Activated CD8-positive, alpha-beta memory T cell treated with anti-CD3 and anti-CD28 coated beads, Interleukin-2, amount 10 ng/mL, durations not matched to agents 7 days and 5 days (primary cell): ENCODE measurements around the gene MPV17L2. TPM values are rescaled to one million over a fixed set of nuclear protein-coding genes. Genes with fewer than 3 reads are reported as not detected.

Source experiments
- ATAC-seq: fragments of 150-1000 bp; cut with Tn5 transposase; one replicate; pipeline ENCODE4 v1.10.0; 2021; ENCODE audit warnings: moderate library complexity
- CTCF ChIA-PET: fragments of 350-600 bp; sonication (Branson Sonifier 250); formaldehyde crosslinking; loops from one replicate; lab custom pipeline; 2021; ENCODE audit warnings: antibody characterized with exemption; lab: Charles Lee
- DNase-seq: peaks from one replicate; pipeline ENCODE4 v3.0.0-alpha.2; 2020
- H3K27ac Mint-ChIP-seq: one replicate; pipeline ENCODE4 v1.8.0; 2021; ENCODE audit warnings: mild to moderate bottlenecking, mixed read lengths
- H3K27me3 Mint-ChIP-seq: one replicate; pipeline ENCODE4 v1.8.0; 2021; ENCODE audit warnings: mixed read lengths
- H3K36me3 Mint-ChIP-seq: one replicate; pipeline ENCODE4 v1.8.0; 2021; ENCODE audit warnings: mild to moderate bottlenecking, mixed read lengths
- H3K4me1 Mint-ChIP-seq: one replicate; pipeline ENCODE4 v1.8.0; 2021; ENCODE audit warnings: mixed read lengths
- H3K4me3 Mint-ChIP-seq: one replicate; pipeline ENCODE4 v1.8.0; 2021; ENCODE audit warnings: mild to moderate bottlenecking, moderate library complexity, mixed read lengths
- H3K9me3 Mint-ChIP-seq: one replicate; pipeline ENCODE4 v1.8.0; 2022; ENCODE audit warnings: low read depth, mixed read lengths
- total RNA-seq, 2 experiments: library from RNA; stranded (reverse); gene quantifications; one replicate each; pipeline ENCODE4 v1.2.3, GENCODE V29; 2021

Gene MPV17L2
- total RNA-seq, 2 experiments from 2014 or later: 8.2 to 12.9 TPM

DNA sequence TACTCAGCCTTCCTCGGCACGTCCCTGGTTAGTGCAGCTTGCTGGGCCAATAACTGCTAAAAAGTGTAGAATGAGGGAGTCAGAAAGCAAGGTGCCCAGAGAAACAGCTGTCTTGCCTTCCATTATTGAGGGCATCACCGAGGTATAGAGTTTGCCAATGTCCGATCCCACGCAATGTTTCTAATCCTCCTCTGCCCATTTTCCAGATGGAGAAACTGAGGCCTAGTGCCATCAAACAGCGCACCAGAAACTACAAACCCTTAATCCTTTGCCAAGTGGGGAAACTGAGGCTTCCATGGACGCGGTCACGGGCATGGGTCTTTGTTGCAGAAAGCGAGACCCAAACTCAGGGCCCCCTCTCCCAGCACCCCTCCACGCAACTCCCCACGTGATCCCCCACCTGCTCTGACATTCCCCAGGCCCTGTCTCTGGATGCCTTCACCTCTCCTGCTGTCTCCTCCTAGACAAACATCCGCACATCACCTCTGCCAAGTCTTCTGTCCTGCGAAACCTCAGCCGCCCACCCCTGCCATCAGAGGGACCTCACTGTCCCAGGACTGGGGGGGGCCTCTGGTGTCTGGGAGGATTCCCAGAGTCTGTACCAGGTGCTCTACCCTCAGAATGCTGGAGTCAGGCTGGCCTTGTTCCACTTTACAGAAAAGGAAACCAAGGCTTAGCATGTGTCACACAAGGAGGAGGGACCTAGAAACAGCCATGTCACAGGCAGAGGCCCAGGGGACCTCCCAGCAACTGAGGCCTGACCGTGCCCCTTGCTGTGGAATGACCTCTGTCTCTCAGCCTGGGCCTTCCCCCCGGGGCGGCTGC is 34.1 kb downstream of the MPV17L2 start:
- no peak overlapping the region for H3K4me3 Mint-ChIP-seq
- peaks cover 72% of the 10 kb centered on the region for H3K27me3 Mint-ChIP-seq
- H3K9me3 Mint-ChIP-seq: no peaks in the 10 kb centered on the region
- H3K4me1 Mint-ChIP-seq: peaks cover 15% of the 10 kb centered on the region
- peaks cover 2% of the 10 kb centered on the region for H3K36me3 Mint-ChIP-seq
- CTCF ChIA-PET: no interaction called here
- ATAC-seq (no peak), DNase-seq (no peak)
- no peak overlapping the region for H3K27ac Mint-ChIP-seq

- peaks cover 19% of the 10 kb centered on the region for H3K4me1 Mint-ChIP-seq
- CTCF ChIA-PET: interaction anchor here (0.6 to 1.2 kb wide), 2 partner anchors 27 to 42 kb away, joined by 3 read pairs; a partner anchor contains a TSS
- no peak overlapping the region for H3K4me3 Mint-ChIP-seq
- H3K36me3 Mint-ChIP-seq: peaks cover 2% of the 10 kb centered on the region
- H3K9me3 Mint-ChIP-seq: no peaks in the 10 kb centered on the region
- H3K27ac Mint-ChIP-seq: no peak overlapping the region
- peaks cover 75% of the 10 kb centered on the region for H3K27me3 Mint-ChIP-seq
- ATAC-seq: no peak
- no peak for DNase-seq
Observed at GRCh38 chr19:18227781-18228271, 34.8 kb downstream of the MPV17L2 start.

- no peak overlapping the region for H3K27ac Mint-ChIP-seq
- DNase-seq: no peak
- no peak overlapping the region for H3K4me3 Mint-ChIP-seq
- H3K9me3 Mint-ChIP-seq: no peaks in the 10 kb centered on the region
- H3K36me3 Mint-ChIP-seq: no peaks in the 10 kb centered on the region
- peaks cover 14% of the 10 kb centered on the region for H3K4me1 Mint-ChIP-seq
- CTCF ChIA-PET: interaction anchor here (0.9 kb wide), 2 partner anchors 23 to 99 kb away, joined by 7 read pairs; no protein-coding TSS in a partner anchor
- peaks cover 69% of the 10 kb centered on the region for H3K27me3 Mint-ChIP-seq
- no peak for ATAC-seq
Observed at GRCh38 chr19:18229474-18229873, 36.5 kb downstream of the MPV17L2 start.

- Mint-ChIP-seq H3K9me3 (no peaks in the 10 kb centered on the region), H3K36me3 (no peaks in the 10 kb centered on the region), H3K27me3 (peaks cover 68% of the 10 kb centered on the region), H3K4me1 (peaks cover 9% of the 10 kb centered on the region), H3K27ac (no peak overlapping the region), H3K4me3 (no peak overlapping the region)
- CTCF ChIA-PET: interaction anchor here (1.0 to 1.3 kb wide), 2 partner anchors 14 to 26 kb away, joined by 3 to 4 read pairs; partner anchors contain the start of gene RAB3A
- DNase-seq (no peak), ATAC-seq (no peak)
Observed at GRCh38 chr19:18229915-18230314, 36.9 kb downstream of the MPV17L2 start.

DNA sequence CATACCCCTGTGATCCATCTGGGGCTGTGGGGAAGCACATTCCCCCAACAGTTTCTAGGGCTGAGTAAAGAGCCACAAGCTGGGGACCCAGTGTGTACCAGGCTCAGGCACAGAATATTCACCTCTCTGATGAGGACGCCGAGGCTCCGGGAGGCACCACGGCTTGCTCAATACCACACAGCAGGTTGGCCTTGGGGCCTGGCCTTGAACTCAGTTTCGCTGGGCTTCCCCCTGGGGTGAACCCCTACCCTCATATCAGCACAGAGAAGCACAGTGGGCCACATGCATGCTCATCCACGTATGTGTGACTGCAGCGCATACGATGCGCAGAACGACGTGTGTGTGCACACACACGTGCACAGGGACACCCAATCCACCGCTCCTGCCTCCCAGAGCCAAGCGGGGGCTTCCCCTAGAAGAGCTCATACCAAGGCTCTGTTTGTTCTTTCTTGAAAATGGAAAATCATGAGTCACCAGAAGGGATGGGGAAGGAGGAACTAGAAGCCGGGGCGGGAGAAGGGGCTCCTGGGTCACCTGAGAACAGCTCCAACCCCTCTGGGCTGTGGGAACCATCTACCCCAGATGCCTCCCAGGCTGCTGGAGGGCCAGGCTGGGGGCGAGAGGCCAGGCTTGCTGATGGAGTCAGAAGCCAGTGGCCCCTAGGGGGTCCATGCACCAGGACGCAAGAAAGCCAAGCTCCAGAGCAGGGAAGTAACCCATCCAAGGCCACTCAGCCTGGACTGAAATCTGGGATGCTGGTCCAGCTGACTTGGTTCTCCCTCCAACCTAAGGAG is 38.1 kb downstream of the MPV17L2 start:
- H3K27me3 Mint-ChIP-seq: peaks cover 66% of the 10 kb centered on the region
- H3K4me1 Mint-ChIP-seq: peaks cover 6% of the 10 kb centered on the region
- no peak overlapping the region for H3K4me3 Mint-ChIP-seq
- no peak for ATAC-seq
- no peaks in the 10 kb centered on the region for H3K9me3 Mint-ChIP-seq
- H3K27ac Mint-ChIP-seq: no peak overlapping the region
- CTCF ChIA-PET: interaction anchor here (0.9 to 3.4 kb wide), 6 partner anchors 11 to 97 kb away, joined by 3 to 13 read pairs (median 5); partner anchors contain the start of gene RAB3A
- no peak for DNase-seq
- H3K36me3 Mint-ChIP-seq: no peaks in the 10 kb centered on the region

DNA sequence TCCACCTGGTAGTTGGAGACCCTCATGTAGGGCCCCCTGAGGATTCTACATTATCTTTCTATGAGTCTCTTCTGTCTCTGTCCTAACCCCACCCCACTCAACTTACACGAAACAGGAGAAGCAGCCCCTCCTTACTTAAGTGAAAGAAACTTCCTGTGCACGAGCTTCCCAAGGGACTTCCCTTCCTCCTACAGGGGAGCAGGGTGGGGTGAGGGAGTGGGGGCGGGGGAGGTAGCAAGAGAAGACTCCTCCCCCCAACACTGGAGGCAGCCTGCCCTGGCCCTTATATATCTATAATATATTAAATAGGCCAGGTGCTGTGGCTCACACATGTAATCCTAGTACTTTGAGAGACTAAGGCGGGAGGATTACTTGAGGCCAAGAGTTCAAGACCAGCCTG is 38.8 kb downstream of the MPV17L2 start:
- Mint-ChIP-seq H3K36me3 (no peaks in the 10 kb centered on the region), H3K4me3 (no peak overlapping the region), H3K27me3 (peaks cover 66% of the 10 kb centered on the region), H3K27ac (no peak overlapping the region), H3K4me1 (peaks cover 6% of the 10 kb centered on the region), H3K9me3 (no peaks in the 10 kb centered on the region)
- CTCF ChIA-PET: interaction anchor here (0.9 to 3.4 kb wide), 4 partner anchors 11 to 97 kb away, joined by 3 to 13 read pairs (median 8); no protein-coding TSS in a partner anchor
- DNase-seq (no peak), ATAC-seq (no peak)

GRCh38 chr19:18232540-18233223 is 39.7 kb downstream of the MPV17L2 start:
- Mint-ChIP-seq H3K27me3 (peaks cover 60% of the 10 kb centered on the region), H3K9me3 (no peaks in the 10 kb centered on the region), H3K4me1 (peaks cover 4% of the 10 kb centered on the region), H3K27ac (no peak overlapping the region), H3K36me3 (no peaks in the 10 kb centered on the region), H3K4me3 (no peak overlapping the region)
- DNase-seq (no peak), ATAC-seq (peak; percentile 17)
- CTCF ChIA-PET: interaction anchor here (1.0 to 3.4 kb wide), 7 partner anchors 8 to 143 kb away, joined by 3 to 13 read pairs (median 5); no protein-coding TSS in a partner anchor

GRCh38 chr19:18233224-18233825 is 40.3 kb downstream of the MPV17L2 start:
- H3K27me3 Mint-ChIP-seq: peaks cover 54% of the 10 kb centered on the region
- peak; percentile 72 for DNase-seq

DNA sequence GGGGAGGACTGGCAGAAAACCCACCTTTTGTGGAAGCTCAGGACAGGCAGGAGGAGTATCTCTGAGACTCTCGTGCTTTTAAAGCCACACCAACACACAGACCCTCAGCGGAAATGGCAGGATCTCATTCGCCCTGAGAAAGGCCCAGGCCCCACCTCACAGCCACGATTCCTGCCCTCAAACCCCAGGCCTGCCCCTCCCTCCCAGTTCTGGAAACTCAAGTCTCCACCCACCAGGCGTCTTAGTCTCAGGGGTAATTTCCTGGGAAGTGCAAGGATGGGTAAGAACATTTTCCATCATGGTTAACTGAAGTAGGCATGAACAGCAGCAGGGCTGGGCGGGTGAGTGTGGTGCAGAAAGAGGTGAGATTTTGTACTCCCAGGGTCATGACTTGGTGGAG is 41.2 kb downstream of the MPV17L2 start:
- CTCF ChIA-PET: interaction anchor here (1.0 to 2.4 kb wide), 6 partner anchors 10 to 45 kb away, joined by 3 to 11 read pairs (median 4); no protein-coding TSS in a partner anchor
- no peaks in the 10 kb centered on the region for H3K36me3 Mint-ChIP-seq
- DNase-seq (no peak), ATAC-seq (no peak)
- peaks cover 57% of the 10 kb centered on the region for H3K27me3 Mint-ChIP-seq
- H3K27ac Mint-ChIP-seq: no peak overlapping the region
- no peak overlapping the region for H3K4me3 Mint-ChIP-seq
- H3K9me3 Mint-ChIP-seq: no peaks in the 10 kb centered on the region
- peaks cover 4% of the 10 kb centered on the region for H3K4me1 Mint-ChIP-seq

More at GRCh38 chr19:18233224-18233825, 40.3 kb downstream of the MPV17L2 start:
- ATAC-seq: peak; percentile 85
- CTCF ChIA-PET: interaction anchor here (1.0 to 3.4 kb wide), 8 partner anchors 9 to 142 kb away, joined by 3 to 13 read pairs (median 4); no protein-coding TSS in a partner anchor
- H3K4me3 Mint-ChIP-seq: no peak overlapping the region
- H3K36me3 Mint-ChIP-seq: no peaks in the 10 kb centered on the region
- H3K4me1 Mint-ChIP-seq: peaks cover 4% of the 10 kb centered on the region
- H3K27ac Mint-ChIP-seq: no peak overlapping the region
- no peaks in the 10 kb centered on the region for H3K9me3 Mint-ChIP-seq

GRCh38 chr19:18239303-18239702 is 46.3 kb downstream of the MPV17L2 start:
- DNase-seq: no peak
- Mint-ChIP-seq H3K4me1 (no peaks in the 10 kb centered on the region), H3K36me3 (no peaks in the 10 kb centered on the region), H3K27ac (no peak overlapping the region), H3K27me3 (peaks cover 29% of the 10 kb centered on the region), H3K4me3 (no peak overlapping the region), H3K9me3 (no peaks in the 10 kb centered on the region)
- CTCF ChIA-PET: interaction anchor here (0.8 to 3.3 kb wide), 4 partner anchors 13 to 48 kb away, joined by 3 to 19 read pairs (median 3); no protein-coding TSS in a partner anchor
- no peak for ATAC-seq

- ATAC-seq: no peak
- CTCF ChIA-PET: interaction anchor here (0.6 to 1.4 kb wide), 3 partner anchors 12 to 32 kb away, joined by 3 read pairs; no protein-coding TSS in a partner anchor
Observed at GRCh38 chr19:18245297-18245696, 52.3 kb downstream of the MPV17L2 start.

More at GRCh38 chr19:18245297-18245696, 52.3 kb downstream of the MPV17L2 start:
- DNase-seq: no peak
- Mint-ChIP-seq H3K9me3 (no peaks in the 10 kb centered on the region), H3K27ac (no peak overlapping the region), H3K4me1 (no peaks in the 10 kb centered on the region), H3K4me3 (no peak overlapping the region), H3K36me3 (no peaks in the 10 kb centered on the region), H3K27me3 (peaks cover 4% of the 10 kb centered on the region)
